K562 (cell line): ENCODE data around the gene TBC1D2. TPM values are rescaled to one million over a fixed set of nuclear protein-coding genes. Genes with fewer than 3 reads are reported as not detected.
A peak's percentile ranks its signal among the peaks of the same experiment; 100 is the strongest.

ENCODE experiments used
- GMEB1 ChIP-seq: fragments of 250-450 bp; sonication (Bioruptor Pico); IDR thresholded peaks from 2 replicates; pipeline ENCODE4 v1.4.0; 2020; ENCODE audit warnings: mild to moderate bottlenecking
- MED1 ChIP-seq: sonication (generic); formaldehyde crosslinking; IDR thresholded peaks from 2 replicates; pipeline ENCODE4 v1.8.1; 2023; ENCODE audit warnings: missing genetic modification reagents, borderline replicate concordance
- MIER1 ChIP-seq: fragments of 450-650 bp; IDR thresholded peaks from 2 replicates; pipeline ENCODE4 v1.6.1; 2016; ENCODE audit warnings: antibody characterized with exemption, mild to moderate bottlenecking, low read depth
- MYNN ChIP-seq, 2 experiments: sonication (generic); formaldehyde crosslinking in 1 of 2; IDR thresholded peaks; 2 replicates each; pipeline versions ENCODE4 v1.5.0 to v1.6.1; 2016 to 2020; ENCODE audit warnings: antibody characterized with exemption in 1 of 2, missing genetic modification reagents in 1 of 2
- NKRF ChIP-seq: fragments of 450-650 bp; IDR thresholded peaks from 2 replicates; pipeline ENCODE4 v1.6.1; 2016; ENCODE audit warnings: borderline replicate concordance
- OTX1 ChIP-seq: fragments of 450-650 bp; formaldehyde crosslinking; IDR thresholded peaks from 2 replicates; pipeline ENCODE4 v1.4.0; 2022; ENCODE audit warnings: mild to moderate bottlenecking
- RNF2 ChIP-seq: sonication (generic); IDR thresholded peaks from 2 replicates; pipeline ENCODE4 v1.6.1; 2016
- SLC30A9 ChIP-seq: fragments of 250-450 bp; sonication (Bioruptor Pico); IDR thresholded peaks from 2 replicates; pipeline ENCODE4 v1.8.0; 2022; ENCODE audit warnings: mild to moderate bottlenecking, moderate library complexity
- ZBED1 ChIP-seq: IDR thresholded peaks from 2 replicates; pipeline ENCODE4 v1.6.1; 2014
- ZHX1 ChIP-seq: fragments of 150-350 bp; conservative IDR thresholded peaks from 2 replicates; pipeline ENCODE4 v1.6.1; 2014; ENCODE audit warnings: low read length
- ZNF174 ChIP-seq: fragments of 250-450 bp; sonication (Bioruptor Pico); IDR thresholded peaks from 2 replicates; pipeline ENCODE4 v1.4.0; 2020; ENCODE audit warnings: mild to moderate bottlenecking
- ZNF407 ChIP-seq: fragments of 450-650 bp; IDR thresholded peaks from 2 replicates; pipeline ENCODE4 v1.6.1; 2016; ENCODE audit warnings: low read depth
- ZNF77 ChIP-seq: fragments of 250-450 bp; sonication (Bioruptor Pico); IDR thresholded peaks from 2 replicates; pipeline ENCODE4 v1.5.0; 2020
- polyA plus RNA-seq, 8 experiments: library from polyadenylated mRNA; depleted of rRNA in 4 of 8; stranded (reverse) in 5 of 8; unstranded in 3 of 8; fragments of >200 nt; fragmentation: Nextera tagmentation in 2 of 8; fragmentation: Illumina TruSeq in 1 of 8; extraction: Ambion mirVana in 2 of 8; extraction: Trizol in 1 of 8; gene quantifications; 2 replicates each; pipeline versions ENCODE4 v1.2.1 to v1.2.3, GENCODE V29; 2011 to 2014; ENCODE audit warnings: inconsistent platforms in 1 of 8, missing spikeins in 1 of 8
- total RNA-seq, 7 experiments: library from RNA; depleted of rRNA in 6 of 7; stranded (reverse); fragments of >200 nt in 6 of 7; fragmentation: Illumina TruSeq in 2 of 7; extraction: Trizol in 2 of 7; gene quantifications; 2 replicates each; pipeline versions ENCODE4 v1.2.1 to v1.2.3, GENCODE V29; 2011 to 2021; ENCODE audit warnings: low replicate concordance in 1 of 7

The TBC1D2 gene
- total and polyA plus RNA-seq, 9 of the 15 experiments (the other 6 are each of a cell fraction or from before 2014, with no cell fraction given): 0.10 to 7.0 (median 2.5) TPM

GRCh38 chr9:98225015-98225442 is 30.4 kb downstream of the TBC1D2 start (continued):
- TF ChIP-seq GMEB1 (no peak), MED1 (CRISPR knock-in tag) (no peak), MYNN (IDR thresholded peaks at IDR 0.05) (peak; percentile 75), MYNN (CRISPR knock-in tag; IDR thresholded peaks at IDR 0.05) (no peak), NKRF (no peak), ZHX1 (no peak), ZNF174 (no peak), SLC30A9 (CRISPR knock-in tag) (no peak), ZBED1 (0 out of 2 replicates have a peak, but pooled peaks have one; percentile 46), ZNF77 (CRISPR knock-in tag) (no peak), MIER1 (no peak), OTX1 (no peak), ZNF407 (no peak), RNF2 (peak; percentile 94)
